IPS DF 6.9 (cell line): ENCODE measurements around the gene IL20.

ENCODE experiments used
- DNase-seq: peaks from one replicate; pipeline ENCODE4 v3.0.0-alpha.2; 2013; ENCODE audit warnings: low read depth, low spot score
- H3K27ac ChIP-seq: one replicate; pipeline ENCODE4 v1.5.1; 2013; ENCODE audit warnings: low read length, control low read depth
- H3K27me3 ChIP-seq: 2 replicates; pipeline ENCODE4 v1.6.1; 2013; ENCODE audit warnings: mild to moderate bottlenecking, low read length; ENCODE audit not compliant: control insufficient read depth, insufficient read depth
- H3K36me3 ChIP-seq: 2 replicates; pipeline ENCODE4 v1.6.1; 2013; ENCODE audit warnings: low read length; ENCODE audit not compliant: control insufficient read depth, insufficient read depth
- H3K4me1 ChIP-seq: 2 replicates; pipeline ENCODE4 v1.6.1; 2013; ENCODE audit warnings: low read length; ENCODE audit not compliant: control insufficient read depth, insufficient read depth
- H3K4me3 ChIP-seq: 2 replicates; pipeline ENCODE4 v1.5.1; 2013; ENCODE audit warnings: mild to moderate bottlenecking, low read length
- H3K9me3 ChIP-seq: 2 replicates; pipeline ENCODE4 v1.6.1; 2013; ENCODE audit warnings: low read length, inconsistent platforms; ENCODE audit not compliant: control insufficient read depth, insufficient read depth
- WGBS: extraction: QIAGEN DNeasy Blood & Tissue Kit; methylation state at CpG from one replicate; pipeline ENCODE4 v1.1.7; 2013; ENCODE audit warnings: mixed read lengths, missing lambda C conversion rate; ENCODE audit not compliant: insufficient read length, insufficient coverage; 5-methylcytosine and 5-hydroxymethylcytosine counted together

IL20 gene, protein sequence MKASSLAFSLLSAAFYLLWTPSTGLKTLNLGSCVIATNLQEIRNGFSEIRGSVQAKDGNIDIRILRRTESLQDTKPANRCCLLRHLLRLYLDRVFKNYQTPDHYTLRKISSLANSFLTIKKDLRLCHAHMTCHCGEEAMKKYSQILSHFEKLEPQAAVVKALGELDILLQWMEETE

GRCh38 chr1:206864939-206865671 is at the start of gene IL20:
TSS of gene IL20 (plus strand) at chr1:206865623. CDS start at chr1:206865853, 230 bp downstream.
- no CpG with 5 or more reads among the region's 19 CpGs for WGBS
- Histone ChIP-seq H3K9me3 (no peaks in the 10 kb centered on the region), H3K27ac (no peak within 1 kb of the TSS), H3K36me3 (no peaks in the 10 kb centered on the region), H3K27me3 (no peaks in the 10 kb centered on the region), H3K4me1 (no peaks in the 10 kb centered on the region), H3K4me3 (no peak within 1 kb of the TSS)
- peak; percentile 74 for DNase-seq

- Histone ChIP-seq H3K27ac (no peak overlapping the region), H3K9me3 (no peaks in the 10 kb centered on the region), H3K4me1 (no peaks in the 10 kb centered on the region), H3K27me3 (no peaks in the 10 kb centered on the region), H3K36me3 (no peaks in the 10 kb centered on the region), H3K4me3 (no peak overlapping the region)
- no peak for DNase-seq
- WGBS: no CpG with 5 or more reads among the region's 4 CpGs
Measured at GRCh38 chr1:206816390-206817287, 48.8 kb upstream of the IL20 start.

GRCh38 chr1:206821493-206821892 is 43.9 kb upstream of the IL20 start:
- no peak for DNase-seq
- H3K36me3 ChIP-seq: no peaks in the 10 kb centered on the region
- WGBS: no CpG with 5 or more reads among the region's 4 CpGs
- no peaks in the 10 kb centered on the region for H3K9me3 ChIP-seq
- H3K27me3 ChIP-seq: no peaks in the 10 kb centered on the region
- no peak overlapping the region for H3K4me3 ChIP-seq
- no peak overlapping the region for H3K27ac ChIP-seq
- no peaks in the 10 kb centered on the region for H3K4me1 ChIP-seq

- H3K9me3 ChIP-seq: no peaks in the 10 kb centered on the region
- H3K4me1 ChIP-seq: no peaks in the 10 kb centered on the region
- no peak for DNase-seq
- no peaks in the 10 kb centered on the region for H3K36me3 ChIP-seq
- H3K27ac ChIP-seq: no peak overlapping the region
- H3K4me3 ChIP-seq: no peak overlapping the region
- no peaks in the 10 kb centered on the region for H3K27me3 ChIP-seq
- WGBS: no CpG with 5 or more reads among the region's 5 CpGs
Measured at GRCh38 chr1:206823727-206824126, 41.7 kb upstream of the IL20 start.

- no peak for DNase-seq
- Histone ChIP-seq H3K4me3 (no peak overlapping the region), H3K4me1 (no peaks in the 10 kb centered on the region), H3K27ac (no peak overlapping the region), H3K27me3 (no peaks in the 10 kb centered on the region), H3K36me3 (no peaks in the 10 kb centered on the region), H3K9me3 (no peaks in the 10 kb centered on the region)
- no CpG with 5 or more reads among the region's 3 CpGs for WGBS
Measured at GRCh38 chr1:206824331-206824730, 41.1 kb upstream of the IL20 start.

DNA sequence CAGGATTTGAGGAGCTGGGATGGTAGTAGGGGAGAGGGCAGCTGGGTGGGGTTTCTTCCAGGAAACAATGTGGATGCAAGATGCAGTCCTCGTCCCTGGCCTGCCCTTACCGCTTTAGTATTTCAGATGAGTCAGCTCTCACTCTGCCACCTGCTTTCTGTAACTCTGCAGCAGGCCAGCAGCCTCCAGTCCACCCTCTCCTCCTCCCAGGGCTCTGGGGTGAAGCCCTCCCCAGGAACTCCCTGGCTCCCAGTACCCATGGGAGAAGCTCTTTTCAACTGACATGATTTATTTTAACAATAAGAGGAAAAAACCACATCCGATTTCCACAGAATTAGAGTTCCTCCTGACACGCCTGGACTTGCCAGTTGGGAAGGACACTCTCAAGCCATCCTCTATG is 39.0 kb upstream of the IL20 start:
- no peak overlapping the region for H3K27ac ChIP-seq
- DNase-seq: no peak
- no CpG with 5 or more reads among the region's 4 CpGs for WGBS

GRCh38 chr1:206828061-206828460 is 37.4 kb upstream of the IL20 start:
- no peaks in the 10 kb centered on the region for H3K9me3 ChIP-seq
- H3K36me3 ChIP-seq: no peaks in the 10 kb centered on the region
- no peak for DNase-seq

More for the DNA sequence above, 39.0 kb upstream of the IL20 start:
- Histone ChIP-seq H3K36me3 (no peaks in the 10 kb centered on the region), H3K27me3 (no peaks in the 10 kb centered on the region), H3K4me1 (no peaks in the 10 kb centered on the region), H3K9me3 (no peaks in the 10 kb centered on the region), H3K4me3 (no peak overlapping the region)

GRCh38 chr1:206828765-206829164 is 36.7 kb upstream of the IL20 start:
- Histone ChIP-seq H3K9me3 (no peaks in the 10 kb centered on the region), H3K27me3 (no peaks in the 10 kb centered on the region), H3K36me3 (no peaks in the 10 kb centered on the region), H3K27ac (no peak overlapping the region), H3K4me3 (no peak overlapping the region), H3K4me1 (no peaks in the 10 kb centered on the region; the same call in 1 of the 2 replicates)
- WGBS: no CpG with 5 or more reads among the region's 4 CpGs
- DNase-seq: no peak

More at GRCh38 chr1:206828061-206828460, 37.4 kb upstream of the IL20 start:
- Histone ChIP-seq H3K27ac (no peak overlapping the region), H3K27me3 (no peaks in the 10 kb centered on the region), H3K4me1 (no peaks in the 10 kb centered on the region), H3K4me3 (no peak overlapping the region)
- no CpG with 5 or more reads among the region's 1 CpG for WGBS

GRCh38 chr1:206829282-206829681 is 36.1 kb upstream of the IL20 start:
- no peak overlapping the region for H3K4me3 ChIP-seq
- no peak overlapping the region for H3K27ac ChIP-seq
- no peaks in the 10 kb centered on the region; the same call in 1 of the 2 replicates for H3K4me1 ChIP-seq
- H3K36me3 ChIP-seq: no peaks in the 10 kb centered on the region
- WGBS: no CpG with 5 or more reads among the region's 6 CpGs
- no peaks in the 10 kb centered on the region for H3K27me3 ChIP-seq
- H3K9me3 ChIP-seq: no peaks in the 10 kb centered on the region
- no peak for DNase-seq

GRCh38 chr1:206829875-206830274 is 35.5 kb upstream of the IL20 start:
- DNase-seq: no peak
- Histone ChIP-seq H3K4me1 (no peaks in the 10 kb centered on the region; the same call in 1 of the 2 replicates), H3K27me3 (no peaks in the 10 kb centered on the region), H3K27ac (no peak overlapping the region), H3K9me3 (no peaks in the 10 kb centered on the region), H3K4me3 (no peak overlapping the region), H3K36me3 (no peaks in the 10 kb centered on the region)
- WGBS: no CpG with 5 or more reads among the region's 2 CpGs
